Left ventricle myocardium superior (tissue), 1 donor: ENCODE data around the gene MICALL1. TPM values are rescaled to one million over a fixed set of nuclear protein-coding genes. Genes with fewer than 3 reads are reported as not detected.
"Not testable (repeated sequence)": the region's sequence is repeated elsewhere in the genome, so short reads cannot be mapped to it uniquely, and the experiment has no call there.

Experiments used
- ATAC-seq: fragments of 200-7000 bp; cut with Tn5 transposase; one replicate; pipeline ENCODE4 v1.9.1; 2020; ENCODE audit warnings: mild to moderate bottlenecking, moderate library complexity
- DNase-seq: peaks from one replicate; pipeline ENCODE4 v3.0.0-alpha.2; 2020
- intact Hi-C: fragments of 100-400 bp; cut with micrococcal nuclease; formaldehyde crosslinking; loops from one replicate; pipeline ENCODE4 v1.11.0; 2022
- total RNA-seq: library from RNA; stranded (reverse); fragmentation: NEBNext Ultra II Directional; extraction: Animal tissue kit (Norgen Biotek cat#: 25700); gene quantifications from one replicate; pipeline ENCODE4 v1.2.1, GENCODE V29; 2021
- donor health status: DM: no; HTN: yes; CAD: no; lungs with severe emphysema.

The MICALL1 gene
- total RNA-seq, 1 donor from 2014 or later, result 20.1 TPM

- DNase-seq, intact Hi-C loops, ATAC-seq: not testable (repeated sequence)
These were observed 69.9 kb downstream of the MICALL1 start for GRCh38 chr22:37976022-37976421.

DNA sequence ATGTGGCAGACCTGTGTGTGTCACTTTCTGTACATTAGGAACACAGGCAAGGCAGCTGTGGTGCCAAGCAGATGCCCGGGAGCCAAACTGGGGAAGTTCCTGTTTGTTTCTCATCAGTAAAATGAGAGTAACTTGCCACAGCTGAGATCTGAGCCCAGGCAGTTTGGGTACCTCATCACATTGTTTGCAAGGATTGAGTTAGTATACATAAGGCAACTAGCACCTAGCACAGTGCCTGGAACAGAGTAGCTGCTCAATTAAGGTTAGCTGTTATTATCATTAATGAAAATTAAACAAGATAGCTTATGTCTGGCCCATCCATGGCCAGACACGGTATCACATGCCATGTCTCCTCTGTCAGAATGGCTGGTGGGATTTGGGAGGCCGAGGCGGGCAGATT is 70.5 kb downstream of the MICALL1 start:
- DNase-seq (no peak), ATAC-seq (no peak)
- intact Hi-C loops, result no loop called here

DNA sequence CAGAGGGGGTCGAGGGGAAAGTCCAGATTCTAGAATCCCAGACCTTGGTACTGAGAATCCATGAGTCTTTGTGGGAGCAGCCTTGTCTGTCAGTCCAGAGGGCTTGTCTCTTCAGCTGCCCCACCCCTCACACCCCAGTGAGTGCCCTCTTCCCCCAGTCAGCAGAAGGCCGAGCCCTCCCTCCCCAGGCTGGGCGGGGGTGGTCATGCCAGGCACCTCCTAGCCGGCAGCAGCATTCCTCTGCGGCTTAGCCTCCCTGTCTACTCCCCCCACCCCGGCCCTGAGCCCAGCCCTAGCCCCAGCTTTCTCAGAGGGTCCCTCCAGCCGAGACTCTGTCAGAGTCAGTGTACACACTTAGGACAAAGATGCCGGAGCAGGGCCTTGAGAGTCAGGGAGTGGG is 73.7 kb downstream of the MICALL1 start:
- ATAC-seq (no peak), DNase-seq (no peak)
- intact Hi-C loops, result no loop called here

- intact Hi-C loops, result no loop called here
- peak; percentile 44 for ATAC-seq
- DNase-seq, result no peak
These were observed 75.3 kb downstream of the MICALL1 start for GRCh38 chr22:37981282-37982011.

DNA sequence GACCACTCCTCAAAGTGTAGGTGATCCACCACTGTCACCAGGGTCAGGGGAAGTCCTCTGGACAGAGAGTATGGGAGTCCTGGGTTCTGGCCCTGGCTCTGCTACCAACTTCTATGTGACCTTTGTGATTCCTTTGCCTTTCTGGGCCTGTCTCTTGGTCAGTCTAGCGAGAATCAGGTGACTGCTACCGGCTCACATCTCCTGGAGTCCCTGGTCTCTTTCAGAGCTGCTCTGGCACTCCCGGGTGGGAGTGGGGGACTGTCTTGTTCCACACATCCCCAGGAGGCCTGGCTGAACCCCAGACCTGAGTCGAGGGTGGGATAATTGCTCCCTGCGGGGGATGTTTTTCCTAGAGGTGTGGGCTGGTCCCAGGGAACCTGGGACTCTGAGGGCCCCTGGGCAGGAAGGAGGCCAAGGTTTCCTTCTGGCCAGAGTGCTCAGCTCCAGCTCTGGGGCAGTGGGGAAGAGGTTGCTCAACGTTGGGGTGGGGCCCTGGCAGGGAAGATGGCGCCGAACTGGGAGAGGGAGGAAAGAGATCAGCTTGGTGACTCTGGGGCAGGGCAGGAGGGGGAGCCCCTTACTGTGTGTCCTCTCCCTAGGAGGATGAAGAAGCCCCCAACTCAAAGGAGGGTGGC is 76.2 kb downstream of the MICALL1 start:
- DNase-seq, result no peak
- ATAC-seq, result peak; percentile 11
- intact Hi-C loops, result no loop called here

DNA sequence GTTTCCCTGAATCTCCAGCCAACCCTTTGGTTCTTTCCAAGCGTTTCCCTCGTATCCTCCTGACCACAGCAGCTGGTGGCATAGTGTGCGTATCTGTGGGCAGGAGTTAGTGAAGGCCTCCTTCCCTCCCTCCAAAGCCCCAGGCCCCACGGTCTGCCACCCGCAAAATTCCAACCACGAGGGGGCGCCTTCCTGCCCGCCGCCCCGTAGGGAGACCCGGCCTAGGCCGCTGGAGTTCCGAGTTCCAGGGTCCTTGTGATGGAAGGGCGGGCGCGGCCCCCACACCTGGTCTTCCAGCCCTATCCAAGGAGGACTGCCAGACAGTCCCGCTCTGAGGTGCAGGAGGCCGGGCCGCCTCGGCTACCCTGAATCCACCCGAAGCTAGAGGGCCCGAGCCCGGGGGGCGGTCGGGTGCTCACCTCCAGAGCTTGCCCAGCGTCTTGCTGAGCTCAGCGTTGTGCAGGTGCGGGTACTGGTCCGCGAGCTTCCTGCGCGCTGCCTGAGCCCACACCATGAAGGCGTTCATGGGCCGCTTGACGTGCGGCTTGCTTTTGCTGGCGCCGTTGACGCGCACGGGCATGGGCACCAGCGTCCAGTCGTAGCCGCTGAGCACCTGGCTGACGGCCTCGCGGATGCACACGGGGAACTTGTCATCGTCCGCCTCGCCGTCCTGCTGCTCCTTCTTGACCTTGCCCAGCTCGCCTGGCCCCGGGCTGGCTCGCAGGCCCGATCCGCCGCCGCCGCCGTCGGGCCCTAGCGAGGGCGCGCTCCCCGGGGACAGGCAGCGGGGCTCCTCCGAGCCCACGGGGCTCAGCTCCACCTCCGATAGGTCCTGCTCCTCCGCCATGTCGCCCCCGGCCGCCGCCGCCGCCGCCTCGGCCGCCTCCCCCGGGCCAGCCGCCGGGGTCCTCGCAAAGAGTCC is 77.1 kb downstream of the MICALL1 start:
- no peak for DNase-seq
- ATAC-seq, result no peak
- intact Hi-C loops, result no loop called here

- intact Hi-C loops, result no loop called here
- peak; percentile 9 for ATAC-seq
- no peak for DNase-seq
These were observed 78.0 kb downstream of the MICALL1 start, which contains the start of gene SOX10 for GRCh38 chr22:37983860-37984791. Gene SOX10, minus strand, starts transcription at chr22:37984555. Its CDS starts 771 bp downstream, at chr22:37983784.

DNA sequence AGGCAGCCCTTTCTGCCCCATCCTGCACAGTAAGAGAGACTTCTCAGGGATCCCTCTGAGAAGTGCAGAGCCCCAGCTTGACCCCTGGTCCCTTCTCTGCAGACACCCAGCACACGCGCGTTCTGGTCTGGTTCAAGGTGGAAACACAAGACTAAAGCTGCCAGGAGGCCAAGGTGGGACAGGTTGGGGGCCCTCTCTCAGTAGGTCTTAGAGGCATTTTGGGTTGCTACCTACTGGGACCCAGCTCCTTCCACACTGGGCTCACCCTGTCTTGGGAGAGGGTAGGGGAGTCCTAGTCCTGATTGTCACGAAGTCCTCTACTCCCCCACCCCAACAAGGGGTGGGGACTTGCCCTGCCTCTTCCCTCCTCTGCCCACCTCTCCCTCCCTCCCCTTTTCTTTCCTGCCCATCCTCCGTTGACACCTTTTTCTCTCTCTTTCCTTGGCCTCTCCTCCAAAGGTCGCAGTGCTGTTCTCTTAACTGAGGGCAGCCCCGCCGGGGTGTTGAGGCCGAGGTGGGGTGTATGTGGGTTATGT is 79.0 kb downstream of the MICALL1 start:
- intact Hi-C loops, result no loop called here
- ATAC-seq (no peak), DNase-seq (no peak)

DNA sequence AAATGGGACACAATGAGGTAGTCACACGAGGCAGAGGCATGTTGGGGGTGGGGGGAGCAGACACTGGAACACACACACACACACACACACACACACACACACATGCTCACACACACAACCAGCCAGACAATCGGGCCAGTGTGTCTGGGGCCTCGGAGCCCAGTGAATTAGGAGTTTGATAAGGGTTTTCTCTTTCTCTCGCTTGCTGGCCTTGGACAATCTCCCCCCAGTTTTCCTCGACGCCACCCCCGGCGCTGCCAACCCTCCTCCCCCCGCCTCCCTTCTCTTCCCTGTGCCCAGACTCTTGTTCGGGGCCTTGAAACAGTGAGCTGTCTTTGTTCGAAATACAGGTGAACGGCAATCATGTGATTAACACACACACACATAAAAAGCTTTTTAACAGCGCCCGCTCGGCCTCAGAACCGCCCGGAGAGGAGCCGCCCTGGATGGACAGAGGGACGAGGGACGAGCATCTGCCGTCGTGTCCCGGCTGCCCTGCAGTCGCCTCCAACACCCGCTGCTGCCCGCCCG is 79.7 kb downstream of the MICALL1 start:
- ATAC-seq, result no peak
- no peak for DNase-seq
- intact Hi-C loops, result no loop called here

DNA sequence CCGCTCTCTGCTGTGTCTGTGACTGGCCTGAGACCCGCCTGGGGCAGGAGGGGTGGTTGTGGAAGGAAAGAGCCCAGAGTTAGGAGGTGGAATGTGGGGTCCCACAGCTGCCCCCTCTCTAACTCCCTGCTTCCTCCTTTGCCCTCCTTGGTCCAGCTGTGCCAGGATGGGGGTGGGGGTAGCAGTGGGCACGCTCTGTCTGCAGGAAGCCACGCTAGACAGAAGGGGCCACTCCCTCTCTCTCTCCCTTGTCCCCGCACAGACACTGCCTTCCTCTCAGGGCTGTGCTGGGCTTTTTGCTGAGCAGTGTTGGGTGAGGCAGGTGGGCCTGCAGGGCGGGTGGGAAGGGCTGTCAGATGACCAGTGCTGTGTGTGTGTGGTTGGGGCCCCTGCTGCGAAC is 80.3 kb downstream of the MICALL1 start:
- DNase-seq, result no peak
- intact Hi-C loops, result no loop called here
- no peak for ATAC-seq

DNA sequence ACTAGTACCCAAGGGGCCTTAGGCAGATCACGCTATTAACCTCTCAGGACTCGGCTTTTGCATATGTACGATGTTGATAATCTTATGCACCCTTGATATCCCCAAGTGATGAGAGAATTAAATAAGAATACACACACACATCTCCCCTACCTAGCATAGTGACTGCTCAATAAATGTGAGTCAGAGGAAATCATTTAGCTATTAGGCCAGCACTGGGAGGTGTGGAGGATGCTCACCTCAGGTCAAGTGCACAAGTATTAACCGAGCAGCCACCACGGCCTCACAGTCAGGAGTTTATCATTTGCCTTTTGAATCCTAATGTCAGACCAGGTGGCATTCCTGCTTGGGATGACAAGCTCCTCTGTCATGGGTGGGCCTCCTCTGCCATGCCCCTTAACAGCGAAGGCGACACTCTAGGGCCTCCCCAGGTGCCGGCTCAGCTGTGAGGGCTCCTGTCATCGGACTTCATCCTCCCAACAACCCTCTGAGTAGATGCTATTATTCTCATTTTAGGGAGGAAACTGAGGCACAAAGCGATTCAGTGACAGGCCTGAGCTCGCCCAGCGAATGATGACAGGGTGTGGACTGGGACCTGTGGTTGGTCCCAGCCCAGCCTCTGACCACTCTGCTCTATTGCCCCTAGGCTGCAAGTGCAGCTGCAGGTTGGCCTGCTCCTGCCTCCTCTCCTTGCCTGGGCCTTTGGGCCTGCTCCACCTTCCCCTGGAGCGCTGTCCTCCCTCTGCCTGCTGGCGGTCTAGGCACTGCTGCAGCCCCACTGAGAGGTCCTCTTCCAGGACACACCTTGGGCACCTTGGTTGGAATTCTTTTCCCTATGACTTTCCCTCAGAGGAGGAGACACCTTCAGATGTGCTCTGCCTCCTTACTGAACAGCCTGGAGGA is 83.3 kb downstream of the MICALL1 start:
- intact Hi-C loops, result no loop called here
- DNase-seq (no peak), ATAC-seq (no peak)

GRCh38 chr22:37990301-37990700 is 84.2 kb downstream of the MICALL1 start:
- intact Hi-C loops, result no loop called here
- peak; percentile 66 for ATAC-seq
- peak; percentile 70 for DNase-seq

- intact Hi-C loops, result no loop called here
- ATAC-seq (no peak), DNase-seq (no peak)
These were observed 84.8 kb downstream of the MICALL1 start for GRCh38 chr22:37990862-37991261.

GRCh38 chr22:37991731-37992442 is 85.8 kb downstream of the MICALL1 start:
- intact Hi-C loops, result no loop called here
- no peak for ATAC-seq
- DNase-seq, result no peak
